GM10266 (cell line): Measurements from ENCODE around the gene MYL9.
"Not testable (repeated sequence)": the region's sequence is repeated elsewhere in the genome, so short reads cannot be mapped to it uniquely, and the experiment has no call there.

ENCODE experiments used
- DNase-seq: peaks from one replicate; pipeline ENCODE4 v3.0.0; 2012; ENCODE audit errors: extremely low spot score
- TF ChIP-seq, protein P1 (sequence below): IDR thresholded peaks from 2 replicates; pipeline ENCODE4 v1.5.1; 2012; ENCODE audit warnings: mild to moderate bottlenecking, low read depth; ENCODE audit not compliant: control insufficient read depth, insufficient read depth; ENCODE audit errors: missing control alignments

The MYL9 gene

DNA sequence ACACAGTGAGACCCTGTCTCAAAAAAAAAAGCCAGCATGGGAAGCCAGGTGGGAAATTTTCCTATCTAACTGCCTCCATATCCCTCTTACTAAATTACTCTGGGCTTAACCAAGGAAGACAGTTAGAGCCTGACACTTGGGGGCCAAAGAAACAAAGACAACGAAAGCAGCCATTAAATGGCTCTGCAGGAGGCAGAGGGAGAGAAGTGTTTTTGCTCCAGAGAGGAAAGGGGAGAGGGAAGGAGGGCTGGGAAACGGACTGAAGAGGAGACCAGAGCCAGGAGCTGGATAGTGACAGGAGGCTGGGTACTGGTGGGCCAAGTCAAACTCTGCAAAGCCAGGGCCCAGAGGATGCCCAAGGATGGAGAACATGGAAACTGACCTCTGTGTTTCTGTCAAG lies 21.4 kb downstream of the MYL9 start:
- TF ChIP-seq, protein P1, sequence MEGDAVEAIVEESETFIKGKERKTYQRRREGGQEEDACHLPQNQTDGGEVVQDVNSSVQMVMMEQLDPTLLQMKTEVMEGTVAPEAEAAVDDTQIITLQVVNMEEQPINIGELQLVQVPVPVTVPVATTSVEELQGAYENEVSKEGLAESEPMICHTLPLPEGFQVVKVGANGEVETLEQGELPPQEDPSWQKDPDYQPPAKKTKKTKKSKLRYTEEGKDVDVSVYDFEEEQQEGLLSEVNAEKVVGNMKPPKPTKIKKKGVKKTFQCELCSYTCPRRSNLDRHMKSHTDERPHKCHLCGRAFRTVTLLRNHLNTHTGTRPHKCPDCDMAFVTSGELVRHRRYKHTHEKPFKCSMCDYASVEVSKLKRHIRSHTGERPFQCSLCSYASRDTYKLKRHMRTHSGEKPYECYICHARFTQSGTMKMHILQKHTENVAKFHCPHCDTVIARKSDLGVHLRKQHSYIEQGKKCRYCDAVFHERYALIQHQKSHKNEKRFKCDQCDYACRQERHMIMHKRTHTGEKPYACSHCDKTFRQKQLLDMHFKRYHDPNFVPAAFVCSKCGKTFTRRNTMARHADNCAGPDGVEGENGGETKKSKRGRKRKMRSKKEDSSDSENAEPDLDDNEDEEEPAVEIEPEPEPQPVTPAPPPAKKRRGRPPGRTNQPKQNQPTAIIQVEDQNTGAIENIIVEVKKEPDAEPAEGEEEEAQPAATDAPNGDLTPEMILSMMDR = no peak
- no peak for DNase-seq

DNA sequence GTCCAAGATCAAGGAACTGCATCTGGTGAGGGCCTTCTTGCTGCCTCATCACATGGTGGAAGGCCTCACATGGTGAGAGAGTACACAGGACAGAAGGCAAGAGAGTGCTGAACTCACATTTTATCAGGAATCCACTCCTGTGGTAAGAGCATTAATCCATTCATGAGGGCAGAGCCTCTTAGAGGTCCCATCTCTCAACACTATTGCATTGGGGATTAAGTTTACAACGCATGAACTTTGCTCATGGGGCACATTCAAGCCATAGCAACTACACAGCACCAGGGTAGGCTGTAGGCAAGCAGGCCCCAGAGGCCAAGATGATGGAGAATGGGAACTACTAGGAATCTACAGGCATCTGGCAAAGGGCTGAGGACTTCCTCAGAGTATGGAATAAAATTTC lies 22.1 kb downstream of the MYL9 start:
- TF ChIP-seq, protein P1 = no peak
- no peak for DNase-seq

DNA sequence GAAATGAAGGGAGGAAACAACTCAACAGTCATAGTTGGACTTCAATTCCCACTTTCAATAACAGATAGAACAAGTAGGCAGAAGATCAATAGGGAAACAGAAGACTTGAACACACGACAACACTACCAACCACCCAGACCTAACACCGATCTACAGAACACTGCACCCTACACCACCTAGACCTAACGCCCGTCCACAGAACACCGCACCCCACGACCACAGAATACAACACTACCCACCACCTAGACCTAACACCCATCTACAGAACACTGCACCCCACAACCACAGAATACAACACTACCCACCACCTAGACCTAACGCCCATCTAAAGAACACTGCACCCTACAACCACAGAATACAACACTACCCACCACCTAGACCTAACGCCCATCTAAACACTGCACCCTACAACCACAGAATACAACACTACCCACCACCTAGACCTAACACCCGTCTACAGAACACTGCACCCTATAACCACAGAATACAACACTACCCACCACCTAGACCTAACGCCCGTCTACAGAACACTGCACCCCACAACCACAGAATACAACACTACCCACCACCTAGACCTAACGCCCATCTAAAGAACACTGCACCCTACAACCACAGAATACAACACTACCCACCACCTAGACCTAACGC lies 22.9 kb downstream of the MYL9 start:
- DNase-seq = not testable (repeated sequence)

DNA sequence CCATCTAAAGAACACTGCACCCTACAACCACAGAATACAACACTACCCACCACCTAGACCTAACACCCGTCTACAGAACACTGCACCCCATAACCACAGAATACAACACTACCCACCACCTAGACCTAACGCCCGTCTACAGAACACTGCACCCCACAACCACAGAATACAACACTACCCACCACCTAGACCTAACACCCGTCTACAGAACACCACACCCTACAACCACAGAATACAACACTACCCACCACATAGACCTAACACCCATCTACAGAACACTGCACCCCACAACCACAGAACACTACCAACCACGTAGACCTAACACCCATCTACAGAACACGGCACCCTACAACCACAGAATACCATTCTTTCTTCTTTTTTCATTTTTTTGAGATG lies 23.4 kb downstream of the MYL9 start:
- DNase-seq = not testable (repeated sequence)

DNA sequence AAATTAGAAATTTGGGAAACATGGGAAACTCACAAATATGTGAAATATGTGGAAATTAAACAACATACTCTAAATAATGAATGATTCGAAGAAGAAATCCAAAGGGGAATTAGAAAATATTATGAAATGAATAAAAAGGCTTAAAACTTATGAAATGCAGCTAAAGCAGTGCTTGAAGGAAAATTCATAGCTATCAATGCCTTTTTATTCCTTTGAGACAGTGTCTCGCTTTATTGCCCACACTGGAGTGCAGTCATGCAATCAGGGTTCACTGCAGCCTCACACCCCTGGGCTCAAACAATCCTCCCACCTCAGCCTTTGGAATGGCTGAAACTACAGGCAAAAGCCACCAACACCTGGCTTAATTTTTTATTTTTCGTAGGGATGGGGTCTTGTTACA lies 24.2 kb downstream of the MYL9 start:
- TF ChIP-seq, protein P1 = no peak

DNA sequence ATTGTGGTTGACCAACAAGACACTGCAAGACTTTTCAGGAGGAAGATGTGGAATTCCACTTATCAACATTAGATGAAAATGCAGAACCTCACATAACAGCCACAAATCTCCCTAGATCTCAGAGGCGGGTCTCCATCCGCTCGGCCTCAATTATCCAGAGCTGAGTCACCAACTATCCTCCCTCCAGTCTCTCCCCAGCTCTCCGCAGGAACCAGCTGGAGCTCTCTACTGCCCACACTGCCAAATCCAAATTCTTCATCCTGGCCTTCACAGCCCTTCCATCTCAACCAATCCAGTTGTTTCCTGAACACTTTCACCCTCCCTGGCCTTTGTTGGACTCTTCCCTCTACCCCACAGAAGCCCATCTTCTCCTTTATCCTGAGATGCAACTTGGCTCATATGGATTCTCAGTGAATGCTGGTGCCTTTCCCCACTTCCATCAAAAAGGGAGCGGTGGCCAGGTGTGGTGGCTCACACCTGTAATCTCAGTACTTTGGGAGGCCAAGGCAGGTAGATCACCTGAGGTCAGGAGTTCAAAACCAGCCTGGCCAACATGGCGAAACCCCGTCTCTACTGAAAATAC lies 28.6 kb downstream of the MYL9 start:
- TF ChIP-seq, protein P1 = no peak
- DNase-seq = no peak

More for the DNA sequence above, 24.2 kb downstream of the MYL9 start:
- DNase-seq = no peak

DNA sequence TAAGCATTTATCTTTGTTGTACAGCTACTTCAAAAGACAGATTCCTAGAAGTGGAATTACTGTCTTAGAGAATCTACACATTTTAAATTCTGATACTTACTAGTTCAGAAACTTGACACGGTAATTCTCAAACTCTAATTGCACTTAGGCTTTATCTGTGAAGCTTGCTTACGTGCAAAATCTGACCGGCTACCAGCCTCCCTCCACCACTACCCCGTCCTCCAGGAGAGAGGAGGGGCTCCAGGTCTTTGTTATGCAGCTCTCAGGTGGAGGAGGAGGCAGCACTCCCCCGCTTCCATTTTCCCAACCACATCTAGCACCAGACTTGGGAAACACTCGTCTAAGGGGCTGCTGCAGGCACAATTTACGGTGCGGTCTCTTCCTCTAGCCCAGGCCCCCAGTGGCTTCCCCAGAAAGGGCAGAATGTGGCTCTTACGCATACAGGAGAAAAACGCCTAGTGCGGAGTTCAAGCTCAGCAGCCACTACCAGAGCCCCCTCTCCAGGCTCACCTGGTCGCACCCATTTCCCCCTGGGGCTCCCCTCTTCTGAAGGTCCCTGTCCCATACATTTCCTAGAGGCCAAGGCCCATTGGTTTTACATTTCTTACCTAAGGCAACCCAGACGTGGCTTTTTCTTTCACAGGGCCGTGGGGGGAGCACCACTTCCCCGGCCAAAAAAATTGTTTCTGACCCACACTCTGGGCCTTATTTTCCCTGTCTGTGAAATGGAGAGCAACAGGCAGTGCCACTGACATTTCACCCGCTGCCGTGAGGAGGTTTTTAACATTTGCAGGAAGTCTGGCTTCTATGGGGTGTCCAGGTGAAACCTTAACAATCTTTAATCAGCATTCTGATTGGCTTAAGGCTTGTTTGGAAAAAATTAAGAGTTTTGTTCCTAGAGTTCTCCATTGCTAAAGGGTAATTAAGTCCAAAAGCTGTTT lies 30.5 kb downstream of the MYL9 start:
- DNase-seq = no peak

More for the DNA sequence above, 30.5 kb downstream of the MYL9 start:
- TF ChIP-seq, protein P1 = no peak
